Mesendoderm (in vitro differentiated cells): ENCODE results near the gene FYN.

Experiments used
- DNase-seq: peaks from one replicate; pipeline ENCODE4 v3.0.0; 2013
- H2AK5ac ChIP-seq: 2 replicates; pipeline ENCODE4 v1.6.1; 2013; ENCODE audit warnings: low read length, inconsistent platforms
- H2BK120ac ChIP-seq: 2 replicates; pipeline ENCODE4 v1.6.1; 2013; ENCODE audit warnings: low read depth, mild to moderate bottlenecking, low read length, moderate library complexity, mixed read lengths
- H2BK15ac ChIP-seq: replicated peaks from 2 replicates; pipeline ENCODE4 v1.6.1; 2013; ENCODE audit warnings: low read depth, mild to moderate bottlenecking, moderate library complexity
- H2BK5ac ChIP-seq: 2 replicates; pipeline ENCODE4 v1.6.1; 2013; ENCODE audit warnings: low read length, inconsistent platforms
- H3K18ac ChIP-seq: 2 replicates; pipeline ENCODE4 v1.6.1; 2013; ENCODE audit warnings: mild to moderate bottlenecking, low read length, mixed read lengths
- H3K23ac ChIP-seq: one replicate; pipeline ENCODE4 v1.6.1; 2013; ENCODE audit warnings: low read length
- H3K27ac ChIP-seq: 2 replicates; pipeline ENCODE4 v1.5.1; 2013; ENCODE audit warnings: low read depth, mild to moderate bottlenecking, inconsistent platforms, low read length, moderate library complexity
- H3K27me3 ChIP-seq: 2 replicates; pipeline ENCODE4 v1.6.1; 2013; ENCODE audit warnings: low read length, control low read depth, mild to moderate bottlenecking, inconsistent platforms; ENCODE audit not compliant: insufficient read depth, poor library complexity
- H3K36me3 ChIP-seq: 2 replicates; pipeline ENCODE4 v1.6.1; 2013; ENCODE audit warnings: low read length, inconsistent platforms; ENCODE audit not compliant: control insufficient read depth, insufficient read depth
- H3K4ac ChIP-seq: one replicate; pipeline ENCODE4 v1.6.1; 2013; ENCODE audit warnings: low read depth, mild to moderate bottlenecking, low read length, moderate library complexity
- H3K4me1 ChIP-seq: 2 replicates; pipeline ENCODE4 v1.6.1; 2013; ENCODE audit warnings: low read depth, low read length, inconsistent platforms; ENCODE audit not compliant: control insufficient read depth
- H3K4me2 ChIP-seq: 2 replicates; pipeline ENCODE4 v1.6.1; 2013; ENCODE audit warnings: low read length
- H3K4me3 ChIP-seq: 2 replicates; pipeline ENCODE4 v1.5.1; 2013; ENCODE audit warnings: mild to moderate bottlenecking, low read length
- H3K56ac ChIP-seq: one replicate; pipeline ENCODE4 v1.6.1; 2013; ENCODE audit warnings: low read length
- H3K79me1 ChIP-seq: 2 replicates; pipeline ENCODE4 v1.6.1; 2013; ENCODE audit warnings: low read length, inconsistent platforms
- H3K79me2 ChIP-seq: 2 replicates; pipeline ENCODE4 v1.6.1; 2013; ENCODE audit warnings: mild to moderate bottlenecking, low read length; ENCODE audit not compliant: control insufficient read depth, insufficient read depth
- H3K9ac ChIP-seq: 2 replicates; pipeline ENCODE4 v1.6.1; 2013; ENCODE audit warnings: low read length, inconsistent platforms
- H4K5ac ChIP-seq: one replicate; pipeline ENCODE4 v1.6.1; 2013; ENCODE audit warnings: low read length
- H4K8ac ChIP-seq: one replicate; pipeline ENCODE4 v1.6.1; 2013; ENCODE audit warnings: low read depth, mild to moderate bottlenecking, control low read depth, low read length, moderate library complexity
- WGBS: extraction: QIAGEN DNeasy Blood & Tissue Kit; methylation state at CpG from one replicate; pipeline ENCODE4 v1.1.7; 2013; ENCODE audit warnings: low lambda C conversion rate, missing lambda C conversion rate; ENCODE audit not compliant: insufficient coverage; ENCODE audit errors: extremely low coverage; 5-methylcytosine and 5-hydroxymethylcytosine counted together

FYN gene

GRCh38 chr6:111626441-111626840 is 246.8 kb downstream of the FYN start:
- Histone ChIP-seq H4K5ac (no peak overlapping the region), H2BK120ac (no peak overlapping the region), H3K27me3 (no peaks in the 10 kb centered on the region), H3K56ac (no peak overlapping the region), H4K8ac (no peak overlapping the region), H3K4me3 (no peak overlapping the region), H2BK5ac (no peak overlapping the region), H2AK5ac (no peak overlapping the region), H3K79me2 (no peaks in the 10 kb centered on the region), H2BK15ac (no peak overlapping the region), H3K4me1 (no peaks in the 10 kb centered on the region), H3K4ac (no peak overlapping the region), H3K9ac (no peak overlapping the region), H3K4me2 (no peak overlapping the region), H3K18ac (no peak overlapping the region), H3K23ac (no peak overlapping the region), H3K36me3 (no peaks in the 10 kb centered on the region), H3K79me1 (no peaks in the 10 kb centered on the region), H3K27ac (no peak overlapping the region)
- no peak for DNase-seq
- no CpG with 5 or more reads among the region's 8 CpGs for WGBS

DNA sequence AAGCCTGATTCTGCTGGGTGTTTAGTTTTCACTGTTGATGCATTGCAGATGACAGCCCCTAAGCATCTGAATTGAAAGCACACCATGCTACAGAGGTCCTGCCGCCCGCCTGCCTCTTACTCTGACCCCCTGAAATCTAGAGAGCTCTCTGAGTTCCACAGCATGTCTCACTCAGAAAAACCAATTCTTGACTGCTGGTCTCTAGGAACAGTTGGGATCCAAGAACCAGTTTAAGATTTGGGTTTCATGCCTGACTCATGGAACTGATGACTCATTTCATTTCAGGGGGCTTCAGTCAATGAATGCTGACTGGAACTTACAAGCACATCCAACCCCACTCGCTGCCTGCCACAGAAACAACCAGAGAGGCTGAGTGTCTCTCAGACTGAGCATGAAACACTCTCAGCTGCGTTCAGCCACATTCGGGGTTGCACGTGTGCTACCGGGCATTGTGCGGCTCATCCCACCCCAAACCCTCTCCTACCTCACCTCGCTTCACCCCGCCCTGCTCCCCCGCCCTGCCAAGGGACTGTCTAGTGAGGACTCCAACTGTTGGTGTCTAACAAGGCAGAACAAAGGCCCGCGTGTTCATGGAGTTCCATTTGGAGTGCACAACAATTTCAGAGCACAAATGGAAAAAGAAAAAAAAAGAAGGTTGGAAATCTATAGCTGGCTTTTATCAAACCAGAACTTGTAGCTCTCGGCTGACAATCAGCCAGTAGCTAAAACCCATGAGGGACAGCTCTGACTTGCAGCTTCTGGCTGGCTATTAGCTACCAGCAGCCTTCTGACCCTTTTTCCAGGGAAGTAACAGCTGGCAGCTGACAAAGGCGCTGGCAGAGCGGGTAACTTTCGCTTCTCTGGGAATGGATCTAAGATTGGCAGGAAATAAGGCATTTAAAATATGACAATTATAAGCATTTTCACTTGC is 247.5 kb downstream of the FYN start:
- no CpG with 5 or more reads among the region's 17 CpGs for WGBS

GRCh38 chr6:111625099-111625416 is 248.2 kb downstream of the FYN start:
- H2BK15ac ChIP-seq, result no peak overlapping the region
- DNase-seq, result no peak
- H4K5ac ChIP-seq, result no peak overlapping the region
- no peak overlapping the region for H2BK120ac ChIP-seq
- H3K18ac ChIP-seq, result no peak overlapping the region
- no peak overlapping the region for H3K4me2 ChIP-seq
- H3K4me1 ChIP-seq, result no peaks in the 10 kb centered on the region
- no CpG with 5 or more reads among the region's 3 CpGs for WGBS
- H4K8ac ChIP-seq, result no peak overlapping the region
- H3K23ac ChIP-seq, result no peak overlapping the region
- no peak overlapping the region for H3K4ac ChIP-seq
- no peak overlapping the region for H3K9ac ChIP-seq
- no peak overlapping the region for H2BK5ac ChIP-seq
- no peaks in the 10 kb centered on the region for H3K36me3 ChIP-seq
- H3K27ac ChIP-seq, result no peak overlapping the region
- no peak overlapping the region for H2AK5ac ChIP-seq
- H3K56ac ChIP-seq, result no peak overlapping the region
- no peaks in the 10 kb centered on the region for H3K79me2 ChIP-seq
- no peaks in the 10 kb centered on the region for H3K27me3 ChIP-seq
- H3K79me1 ChIP-seq, result no peaks in the 10 kb centered on the region
- no peak overlapping the region for H3K4me3 ChIP-seq

More for the DNA sequence above, 247.5 kb downstream of the FYN start:
- H2BK15ac ChIP-seq, result no peak overlapping the region
- H3K79me1 ChIP-seq, result no peaks in the 10 kb centered on the region
- no peaks in the 10 kb centered on the region for H3K27me3 ChIP-seq
- no peaks in the 10 kb centered on the region for H3K79me2 ChIP-seq
- H4K5ac ChIP-seq, result no peak overlapping the region
- H3K4me2 ChIP-seq, result no peak overlapping the region
- no peak overlapping the region for H3K18ac ChIP-seq
- H3K4me1 ChIP-seq, result no peaks in the 10 kb centered on the region
- peak; percentile 29 for DNase-seq
- no peak overlapping the region for H4K8ac ChIP-seq
- no peak overlapping the region for H3K56ac ChIP-seq
- no peaks in the 10 kb centered on the region for H3K36me3 ChIP-seq
- no peak overlapping the region for H3K9ac ChIP-seq
- H3K4ac ChIP-seq, result no peak overlapping the region
- H2BK5ac ChIP-seq, result no peak overlapping the region
- no peak overlapping the region for H3K4me3 ChIP-seq
- no peak overlapping the region for H2BK120ac ChIP-seq
- no peak overlapping the region for H3K27ac ChIP-seq
- H2AK5ac ChIP-seq, result no peak overlapping the region
- H3K23ac ChIP-seq, result no peak overlapping the region

GRCh38 chr6:111624401-111625098 is 248.7 kb downstream of the FYN start:
- no peak overlapping the region for H3K4me3 ChIP-seq
- no peaks in the 10 kb centered on the region for H3K79me1 ChIP-seq
- no peak overlapping the region for H2AK5ac ChIP-seq
- no peak overlapping the region for H3K23ac ChIP-seq
- H3K4ac ChIP-seq, result no peak overlapping the region
- no peak overlapping the region for H2BK120ac ChIP-seq
- no CpG with 5 or more reads among the region's 4 CpGs for whole genome bisulfite sequencing
- no peak overlapping the region for H4K5ac ChIP-seq
- no peaks in the 10 kb centered on the region for H3K79me2 ChIP-seq
- H3K27ac ChIP-seq, result no peak overlapping the region
- no peak overlapping the region for H3K56ac ChIP-seq
- no peak overlapping the region for H3K18ac ChIP-seq
- no peak overlapping the region for H3K4me2 ChIP-seq
- DNase-seq, result no peak
- no peaks in the 10 kb centered on the region for H3K4me1 ChIP-seq
- H3K9ac ChIP-seq, result no peak overlapping the region
- no peak overlapping the region for H2BK15ac ChIP-seq
- H2BK5ac ChIP-seq, result no peak overlapping the region
- H3K36me3 ChIP-seq, result no peaks in the 10 kb centered on the region
- H4K8ac ChIP-seq, result no peak overlapping the region
- H3K27me3 ChIP-seq, result no peaks in the 10 kb centered on the region

DNA sequence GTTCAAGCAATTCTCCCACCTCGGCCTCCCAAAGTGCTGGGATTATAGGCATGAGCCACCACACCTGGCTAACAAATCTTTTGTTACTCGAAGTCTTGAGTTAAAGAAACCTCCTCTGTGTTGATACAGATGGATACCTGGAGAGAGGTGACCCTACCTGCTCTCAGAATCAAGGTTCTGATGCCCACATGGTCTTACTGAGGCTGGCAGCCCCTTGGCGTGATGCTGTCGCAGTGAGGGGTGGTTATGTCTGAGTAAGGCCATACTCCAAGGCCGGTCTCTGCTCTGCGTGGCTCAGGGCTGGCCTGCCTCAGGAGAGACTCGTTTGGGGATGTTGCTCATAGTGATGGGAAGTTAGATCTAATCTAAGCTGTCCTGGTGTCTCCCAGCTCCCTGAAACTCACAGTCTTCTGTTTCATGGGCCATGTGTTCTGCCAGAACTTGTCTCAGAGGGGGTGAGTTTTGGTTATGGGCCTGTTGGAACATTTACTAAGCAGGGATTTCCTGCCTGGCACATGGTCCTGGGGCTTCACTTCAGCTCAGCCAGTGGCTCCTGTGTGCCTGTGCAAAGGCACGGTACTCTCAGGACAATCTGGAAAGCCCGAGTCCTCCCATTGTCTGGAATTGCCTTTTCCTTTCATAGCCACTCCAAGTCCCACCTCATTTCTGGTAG is 250.1 kb downstream of the FYN start:
- no peak overlapping the region for H3K9ac ChIP-seq
- no peak overlapping the region for H3K4me3 ChIP-seq
- H3K23ac ChIP-seq, result no peak overlapping the region
- no peak overlapping the region for H4K8ac ChIP-seq
- H2BK120ac ChIP-seq, result no peak overlapping the region
- no peak overlapping the region for H3K56ac ChIP-seq
- no peak overlapping the region for H3K18ac ChIP-seq
- H3K27ac ChIP-seq, result no peak overlapping the region
- H3K4me2 ChIP-seq, result no peak overlapping the region
- H3K36me3 ChIP-seq, result no peaks in the 10 kb centered on the region
- no peak overlapping the region for H3K4ac ChIP-seq
- H2BK15ac ChIP-seq, result no peak overlapping the region
- no peak for DNase-seq
- no peaks in the 10 kb centered on the region for H3K79me2 ChIP-seq
- no peak overlapping the region for H2AK5ac ChIP-seq
- no peak overlapping the region for H4K5ac ChIP-seq
- H2BK5ac ChIP-seq, result no peak overlapping the region
- H3K79me1 ChIP-seq, result no peaks in the 10 kb centered on the region
- H3K27me3 ChIP-seq, result no peaks in the 10 kb centered on the region
- no peaks in the 10 kb centered on the region for H3K4me1 ChIP-seq
- no CpG with 5 or more reads among the region's 9 CpGs for WGBS
